Kidney (tissue), 14 donors: ENCODE data around the gene DISC1. TPM values are rescaled to one million over a fixed set of nuclear protein-coding genes. Genes with fewer than 3 reads are reported as not detected.

Experiments used
- DNase-seq, 5 donors: peaks; one replicate each; pipeline ENCODE4 v3.0.0-alpha.2; 2013 to 2020
- FAIRE-seq: peaks from 2 replicates; lab custom pipeline; 2012; peaks lifted over from hg19 to GRCh38; lab: Jason Lieb, UNC
- H3K27ac ChIP-seq, 2 donors: one replicate each; pipeline ENCODE4 v1.7.0; 2013; ENCODE audit warnings: low read depth in 2 of 2, low read length in 2 of 2, inconsistent platforms in 1 of 2
- H3K27me3 ChIP-seq: one replicate; pipeline ENCODE4 v1.7.1; 2013; ENCODE audit warnings: low read length, inconsistent platforms; ENCODE audit not compliant: control insufficient read depth, insufficient read depth
- H3K36me3 ChIP-seq, 3 donors: one replicate each; pipeline versions ENCODE4 v1.7.0 to v1.7.1; 2013; ENCODE audit warnings: low read length in 3 of 3, control low read depth in 1 of 3, inconsistent platforms in 1 of 3; ENCODE audit not compliant: insufficient read depth in 3 of 3, control insufficient read depth in 2 of 3
- H3K4me1 ChIP-seq, 3 donors: one replicate each; pipeline versions ENCODE4 v1.7.0 to v1.7.1; 2013; ENCODE audit warnings: low read length in 3 of 3, inconsistent platforms in 1 of 3, low read depth in 1 of 3; ENCODE audit not compliant: control insufficient read depth in 2 of 3, insufficient read depth in 2 of 3
- H3K4me3 ChIP-seq, 3 donors: one replicate each; pipeline versions ENCODE4 v1.7.0 to v1.8.1; 2013; ENCODE audit warnings: low read length in 3 of 3, control low read depth in 1 of 3, inconsistent platforms in 1 of 3
- H3K9ac ChIP-seq, 3 donors: one replicate each; pipeline versions ENCODE4 v1.7.0 to v1.7.1; 2013; ENCODE audit warnings: low read length in 3 of 3, control low read depth in 1 of 3, inconsistent platforms in 1 of 3
- H3K9me3 ChIP-seq, 3 donors: one replicate each; pipeline versions ENCODE4 v1.7.0 to v1.7.1; 2013; ENCODE audit warnings: low read length in 3 of 3, control low read depth in 1 of 3, inconsistent platforms in 1 of 3; ENCODE audit not compliant: control insufficient read depth in 2 of 3, insufficient read depth in 1 of 3
- CTCF ChIP-seq: IDR thresholded peaks from 3 replicates; pipeline ENCODE4 v1.5.1; 2012; ENCODE audit warnings: mild to moderate bottlenecking, moderate library complexity, borderline replicate concordance; ENCODE audit not compliant: insufficient read depth; ENCODE audit errors: extremely low read depth
- intact Hi-C: fragments of 100-400 bp; cut with DNase I; formaldehyde crosslinking; loops from one replicate; pipeline ENCODE4 v1.11.1; 2022
- polyA plus RNA-seq: library from polyadenylated mRNA; stranded (reverse); fragments of 350-450 nt; fragmentation: Illumina TruSeq; extraction: RNeasy Lipid Tissue Mini Kit (QIAGEN cat#74804); gene quantifications from one replicate; pipeline ENCODE4 v1.2.3, GENCODE V29; 2014; ENCODE audit warnings: low read depth, low replicate concordance; ENCODE audit not compliant: insufficient read depth
- total RNA-seq: library from RNA; stranded (reverse); fragmentation: NEBNext Ultra II Directional; extraction: Animal tissue kit (Norgen Biotek cat#: 25700); gene quantifications from one replicate; pipeline ENCODE4 v1.2.1, GENCODE V29; 2021
- donor health status: control.
- donor health status: control.
- donor health status: control.
- donor health status: control.
- donor health status: control.
- donor health status: DM: yes; HTN: yes; CAD: no.
- donor health status: Normal renal cell carcinoma (clear cell type).

Gene DISC1
- total and polyA plus RNA-seq, 2 donors from 2014 or later: 0.80 to 15.9 TPM

DNA sequence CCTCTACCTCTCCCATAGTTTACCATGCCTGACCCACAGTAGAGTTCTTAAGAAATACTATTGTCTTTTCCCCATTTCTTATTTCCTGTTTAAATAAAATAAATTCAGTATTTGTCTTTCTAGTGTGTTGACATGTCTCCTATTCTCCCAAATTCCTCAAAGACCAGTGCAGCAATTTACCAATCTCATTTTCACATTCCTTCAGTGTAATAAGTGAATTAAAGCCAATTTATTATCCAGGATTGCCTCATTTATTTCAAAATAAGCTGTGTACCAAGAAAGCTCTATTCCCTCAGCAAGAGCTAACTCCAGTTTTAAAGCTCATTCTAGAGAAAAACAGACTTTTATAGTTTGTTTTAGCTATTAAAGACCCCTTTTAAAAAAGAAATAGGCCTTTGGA lies 49.9 kb downstream of the DISC1 start:
- Histone ChIP-seq H3K9me3 (no peaks in the 10 kb centered on the region), H3K27ac (no peak overlapping the region), H3K4me1 (no peaks in the 10 kb centered on the region), H3K27me3 (no peaks in the 10 kb centered on the region), H3K36me3 (no peaks in the 10 kb centered on the region), H3K9ac (no peak overlapping the region), H3K4me3 (no peak overlapping the region)
- intact Hi-C loops: no loop called here
- DNase-seq (no peak), FAIRE-seq (no peak)
- TF ChIP-seq CTCF: no peak

GRCh38 chr1:231677442-231677841 lies 50.9 kb downstream of the DISC1 start:
- Histone ChIP-seq H3K36me3 (no peaks in the 10 kb centered on the region), H3K4me1 (no peaks in the 10 kb centered on the region), H3K9ac (no peak overlapping the region), H3K27me3 (no peaks in the 10 kb centered on the region), H3K27ac (no peak overlapping the region), H3K4me3 (no peak overlapping the region), H3K9me3 (no peaks in the 10 kb centered on the region)
- no peak for DNase-seq
- TF ChIP-seq CTCF: no peak
- intact Hi-C loops: no loop called here
- FAIRE-seq: no peak

DNA sequence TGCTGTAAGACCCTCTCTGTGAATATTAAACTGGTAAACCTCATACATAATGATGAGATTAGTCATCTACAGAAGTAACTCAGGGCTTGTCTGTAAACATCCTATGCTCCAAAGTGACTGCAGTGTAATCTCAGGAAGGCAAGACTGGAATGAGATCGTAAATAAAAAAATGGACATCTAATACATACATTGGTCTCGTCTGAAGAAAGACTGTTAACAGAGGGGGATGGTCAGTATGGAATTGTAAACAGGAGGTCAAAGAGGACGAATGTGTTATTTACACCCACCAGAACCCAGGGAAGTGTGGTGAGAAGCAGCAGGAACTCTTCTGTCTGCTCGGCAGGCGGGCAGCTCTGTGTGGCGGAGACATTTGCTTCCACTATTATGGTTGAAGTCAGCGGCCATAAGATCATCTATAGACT lies 51.4 kb downstream of the DISC1 start:
- intact Hi-C loops: no loop called here
- TF ChIP-seq CTCF: no peak
- Histone ChIP-seq H3K27ac (no peak overlapping the region), H3K27me3 (no peaks in the 10 kb centered on the region), H3K4me3 (no peak overlapping the region), H3K4me1 (no peaks in the 10 kb centered on the region), H3K9me3 (no peaks in the 10 kb centered on the region), H3K9ac (no peak overlapping the region), H3K36me3 (no peaks in the 10 kb centered on the region)
- FAIRE-seq (no peak), DNase-seq (no peak)

- no peaks in the 10 kb centered on the region for H3K9me3 ChIP-seq
- no peak overlapping the region for H3K9ac ChIP-seq
- no peaks in the 10 kb centered on the region for H3K36me3 ChIP-seq
- TF ChIP-seq CTCF: no peak
- H3K4me1 ChIP-seq: no peaks in the 10 kb centered on the region
- H3K27me3 ChIP-seq: no peaks in the 10 kb centered on the region
- intact Hi-C loops: no loop called here
- no peak overlapping the region for H3K27ac ChIP-seq
- FAIRE-seq (no peak), DNase-seq (no peak)
- H3K4me3 ChIP-seq: no peak overlapping the region
These were observed 52.5 kb downstream of the DISC1 start for GRCh38 chr1:231679109-231679508.
